Retinal pigment epithelial cell (primary cell): Measurements from ENCODE around the gene PCDHA1.
A peak's percentile ranks its signal among the peaks of the same experiment; 100 is the strongest.
"Not testable (repeated sequence)": the region's sequence is repeated elsewhere in the genome, so short reads cannot be mapped to it uniquely, and the experiment has no call there.

Experiments used
- DNase-seq: peaks from one replicate; pipeline ENCODE4 v3.0.0-alpha.2; 2010; ENCODE audit warnings: low read depth
- H3K4me3 ChIP-seq: 2 replicates; pipeline ENCODE4 v1.5.1; 2011; ENCODE audit warnings: mild to moderate bottlenecking, low read length, control low read depth, moderate library complexity
- TF ChIP-seq, protein P1 (sequence below): conservative IDR thresholded peaks from 2 replicates; pipeline ENCODE4 v1.5.1; 2011; ENCODE audit warnings: low read depth, low read length, control low read depth, inconsistent platforms

PCDHA1 gene

DNA sequence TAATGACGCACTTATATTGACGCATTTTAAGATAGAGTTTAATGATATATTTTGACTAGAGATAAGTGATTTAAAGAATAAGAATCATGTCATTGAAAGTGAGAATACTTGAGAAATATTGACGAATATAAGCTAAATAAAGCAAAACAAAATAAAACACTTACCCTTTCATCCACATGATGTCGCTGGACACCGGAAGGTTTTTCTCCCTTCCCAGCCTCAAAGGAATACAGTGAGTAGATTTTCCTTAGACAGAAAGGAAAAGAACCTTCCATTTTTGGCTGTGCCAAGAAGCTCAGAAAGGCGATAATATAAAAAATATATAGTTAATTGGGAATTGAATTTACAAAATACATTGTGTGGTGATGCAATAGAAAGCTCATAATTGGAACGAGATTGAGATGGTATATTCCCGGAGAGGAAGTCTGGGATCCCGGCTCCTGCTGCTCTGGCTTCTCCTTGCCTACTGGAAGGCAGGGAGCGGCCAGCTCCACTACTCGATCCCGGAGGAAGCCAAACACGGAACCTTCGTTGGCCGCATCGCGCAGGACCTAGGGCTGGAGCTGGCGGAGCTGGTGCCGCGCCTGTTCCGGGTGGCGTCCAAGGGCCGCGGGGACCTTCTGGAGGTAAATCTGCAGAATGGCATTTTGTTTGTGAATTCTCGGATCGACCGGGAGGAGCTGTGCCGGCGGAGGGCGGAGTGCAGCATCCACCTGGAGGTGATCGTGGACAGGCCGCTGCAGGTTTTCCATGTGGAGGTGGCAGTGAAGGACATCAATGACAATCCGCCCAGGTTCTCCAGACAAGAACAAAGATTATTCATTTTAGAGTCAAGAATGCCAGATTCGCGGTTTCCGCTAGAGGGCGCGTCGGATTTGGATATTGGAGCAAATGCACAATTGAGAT is 35.7 kb downstream of the PCDHA1 start, which contains the start of gene PCDHA5:
PCDHA5 (plus strand) TSS at position 239 of the 906 bp plus-strand sequence.
- TF ChIP-seq, protein P1, sequence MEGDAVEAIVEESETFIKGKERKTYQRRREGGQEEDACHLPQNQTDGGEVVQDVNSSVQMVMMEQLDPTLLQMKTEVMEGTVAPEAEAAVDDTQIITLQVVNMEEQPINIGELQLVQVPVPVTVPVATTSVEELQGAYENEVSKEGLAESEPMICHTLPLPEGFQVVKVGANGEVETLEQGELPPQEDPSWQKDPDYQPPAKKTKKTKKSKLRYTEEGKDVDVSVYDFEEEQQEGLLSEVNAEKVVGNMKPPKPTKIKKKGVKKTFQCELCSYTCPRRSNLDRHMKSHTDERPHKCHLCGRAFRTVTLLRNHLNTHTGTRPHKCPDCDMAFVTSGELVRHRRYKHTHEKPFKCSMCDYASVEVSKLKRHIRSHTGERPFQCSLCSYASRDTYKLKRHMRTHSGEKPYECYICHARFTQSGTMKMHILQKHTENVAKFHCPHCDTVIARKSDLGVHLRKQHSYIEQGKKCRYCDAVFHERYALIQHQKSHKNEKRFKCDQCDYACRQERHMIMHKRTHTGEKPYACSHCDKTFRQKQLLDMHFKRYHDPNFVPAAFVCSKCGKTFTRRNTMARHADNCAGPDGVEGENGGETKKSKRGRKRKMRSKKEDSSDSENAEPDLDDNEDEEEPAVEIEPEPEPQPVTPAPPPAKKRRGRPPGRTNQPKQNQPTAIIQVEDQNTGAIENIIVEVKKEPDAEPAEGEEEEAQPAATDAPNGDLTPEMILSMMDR = peak; percentile 64
- no peak for DNase-seq
- no peak within 1 kb of the TSS for H3K4me3 ChIP-seq

DNA sequence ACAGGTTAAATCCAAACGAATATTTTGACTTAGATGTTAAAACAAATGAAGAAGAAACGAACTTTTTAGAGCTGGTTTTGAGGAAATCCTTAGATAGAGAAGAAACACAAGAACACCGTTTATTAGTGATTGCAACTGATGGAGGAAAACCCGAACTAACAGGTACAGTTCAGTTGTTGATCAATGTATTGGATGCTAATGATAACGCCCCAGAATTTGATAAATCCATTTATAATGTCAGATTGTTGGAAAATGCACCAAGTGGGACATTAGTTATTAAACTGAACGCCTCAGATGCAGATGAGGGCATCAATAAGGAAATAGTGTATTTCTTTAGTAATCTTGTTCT is 36.3 kb downstream of the PCDHA1 start:
- TF ChIP-seq, protein P1 = no peak
- H3K4me3 ChIP-seq = no peak overlapping the region
- no peak for DNase-seq

DNA sequence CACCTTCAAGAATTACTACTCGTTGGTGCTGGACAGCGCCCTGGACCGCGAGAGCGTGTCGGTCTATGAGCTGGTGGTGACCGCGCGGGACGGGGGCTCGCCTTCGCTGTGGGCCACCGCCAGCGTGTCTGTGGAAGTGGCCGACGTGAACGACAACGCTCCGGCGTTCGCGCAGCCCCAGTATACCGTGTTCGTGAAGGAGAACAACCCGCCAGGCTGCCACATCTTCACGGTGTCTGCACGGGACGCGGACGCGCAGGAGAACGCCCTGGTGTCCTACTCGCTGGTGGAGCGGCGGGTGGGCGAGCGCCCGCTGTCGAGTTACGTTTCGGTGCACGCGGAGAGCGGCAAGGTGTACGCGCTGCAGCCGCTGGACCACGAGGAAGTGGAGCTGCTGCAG is 37.0 kb downstream of the PCDHA1 start:
- not testable (repeated sequence) for H3K4me3 ChIP-seq, DNase-seq

DNA sequence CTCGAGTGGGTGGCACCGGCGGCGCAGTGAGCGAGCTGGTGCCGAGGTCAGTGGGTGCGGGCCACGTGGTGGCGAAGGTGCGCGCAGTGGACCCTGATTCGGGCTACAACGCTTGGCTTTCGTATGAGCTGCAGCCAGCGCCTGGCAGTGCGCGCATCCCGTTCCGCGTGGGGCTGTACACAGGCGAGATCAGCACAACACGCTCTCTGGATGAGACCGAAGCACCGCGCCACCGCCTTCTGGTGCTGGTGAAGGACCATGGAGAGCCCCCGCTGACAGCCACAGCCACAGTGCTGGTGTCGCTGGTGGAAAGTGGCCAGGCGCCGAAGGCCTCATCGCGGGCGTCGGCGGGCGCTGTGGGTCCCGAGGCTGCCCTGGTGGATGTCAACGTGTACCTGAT is 37.5 kb downstream of the PCDHA1 start:
- no peak overlapping the region for H3K4me3 ChIP-seq
- no peak for DNase-seq
- TF ChIP-seq, protein P1 = no peak

DNA sequence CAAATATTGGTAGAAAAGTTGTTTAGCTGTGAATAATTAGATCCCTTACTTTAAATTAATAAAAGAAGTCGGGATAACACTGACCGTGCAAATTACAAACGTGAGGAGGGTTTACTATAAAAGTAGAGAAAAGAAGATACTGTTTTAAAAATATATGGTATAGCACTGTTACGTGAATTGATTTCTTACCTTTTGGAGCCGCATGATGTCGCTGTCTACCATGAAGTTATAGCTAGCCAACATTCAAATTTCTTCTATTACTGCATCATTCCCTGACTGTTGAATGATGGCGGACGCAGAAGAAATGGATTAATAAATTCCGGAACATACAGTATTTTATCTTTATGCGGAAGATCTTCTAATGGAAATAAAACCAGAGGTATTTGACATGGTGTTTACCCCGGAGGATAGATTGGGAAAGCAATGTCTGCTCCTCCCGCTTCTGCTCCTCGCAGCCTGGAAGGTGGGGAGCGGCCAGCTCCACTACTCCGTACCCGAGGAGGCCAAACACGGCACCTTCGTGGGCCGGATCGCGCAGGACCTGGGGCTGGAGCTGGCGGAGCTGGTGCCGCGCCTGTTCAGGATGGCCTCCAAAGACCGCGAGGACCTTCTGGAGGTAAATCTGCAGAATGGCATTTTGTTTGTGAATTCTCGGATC is 41.9 kb downstream of the PCDHA1 start, which contains the start of gene PCDHA6:
PCDHA6 (plus strand) TSS at position 257 of the 658 bp plus-strand sequence; CDS start at position 389, 132 bp downstream.
- no peak for DNase-seq
- TF ChIP-seq, protein P1 = peak; percentile 19
- no peak within 1 kb of the TSS for H3K4me3 ChIP-seq

DNA sequence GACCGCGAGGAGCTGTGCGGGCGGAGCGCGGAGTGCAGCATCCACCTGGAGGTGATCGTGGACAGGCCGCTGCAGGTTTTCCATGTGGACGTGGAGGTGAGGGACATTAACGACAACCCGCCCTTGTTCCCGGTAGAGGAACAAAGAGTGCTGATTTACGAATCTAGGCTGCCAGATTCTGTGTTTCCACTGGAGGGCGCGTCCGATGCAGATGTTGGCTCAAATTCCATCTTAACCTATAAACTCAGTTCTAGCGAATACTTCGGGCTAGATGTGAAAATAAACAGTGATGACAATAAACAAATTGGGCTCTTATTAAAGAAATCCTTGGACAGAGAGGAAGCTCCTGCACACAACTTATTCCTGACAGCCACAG is 42.4 kb downstream of the PCDHA1 start:
- TF ChIP-seq, protein P1 = no peak
- no peak for DNase-seq
- no peak overlapping the region for H3K4me3 ChIP-seq

DNA sequence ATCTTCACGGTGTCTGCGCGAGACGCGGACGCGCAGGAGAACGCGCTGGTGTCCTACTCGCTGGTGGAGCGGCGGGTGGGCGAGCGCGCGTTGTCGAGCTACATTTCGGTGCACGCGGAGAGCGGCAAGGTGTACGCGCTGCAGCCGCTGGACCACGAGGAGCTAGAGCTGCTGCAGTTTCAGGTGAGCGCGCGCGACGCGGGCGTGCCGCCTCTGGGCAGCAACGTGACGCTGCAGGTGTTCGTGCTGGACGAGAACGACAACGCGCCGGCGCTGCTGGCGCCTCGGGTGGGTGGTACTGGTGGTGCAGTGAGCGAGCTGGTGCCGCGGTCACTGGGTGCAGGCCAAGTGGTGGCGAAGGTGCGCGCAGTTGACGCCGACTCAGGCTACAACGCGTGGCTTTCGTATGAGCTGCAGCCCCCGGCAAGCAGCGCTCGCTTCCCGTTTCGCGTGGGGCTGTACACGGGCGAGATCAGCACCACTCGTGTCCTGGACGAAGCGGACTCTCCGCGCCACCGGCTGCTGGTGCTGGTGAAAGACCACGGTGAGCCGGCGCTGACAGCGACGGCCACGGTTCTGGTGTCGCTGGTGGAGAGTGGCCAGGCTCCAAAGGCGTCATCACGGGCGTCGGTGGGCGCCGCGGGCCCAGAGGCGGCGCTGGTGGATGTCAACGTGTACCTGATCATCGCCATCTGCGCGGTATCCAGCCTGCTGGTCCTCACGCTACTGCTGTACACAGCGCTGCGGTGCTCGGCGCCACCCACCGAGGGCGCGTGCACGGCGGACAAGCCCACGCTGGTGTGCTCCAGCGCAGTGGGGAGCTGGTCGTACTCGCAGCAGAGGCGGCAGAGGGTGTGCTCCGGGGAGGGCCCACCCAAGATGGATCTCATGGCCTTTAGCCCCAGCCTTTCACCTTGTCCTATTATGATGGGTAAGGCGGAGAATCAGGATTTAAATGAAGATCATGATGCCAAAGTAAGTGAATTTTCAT is 43.9 kb downstream of the PCDHA1 start:
- not testable (repeated sequence) for DNase-seq, H3K4me3 ChIP-seq
